ACC112 (cell line): ENCODE data around the gene TM7SF2.
"Not testable (repeated sequence)": the region's sequence is repeated elsewhere in the genome, so short reads cannot be mapped to it uniquely, and the experiment has no call there.

Source experiments
- H2AFZ ChIP-seq: fragments of 200-600 bp; sonication (generic); one replicate; pipeline ENCODE4 v1.6.0; 2017; ENCODE audit warnings: antibody characterized with exemption, low read length; ENCODE audit not compliant: unreplicated experiment
- H3K27ac ChIP-seq: fragments of 200-600 bp; sonication (generic); 2 replicates; pipeline ENCODE4 v1.5.1; 2014; ENCODE audit warnings: low read depth, mild to moderate bottlenecking, antibody characterized with exemption, low read length, moderate library complexity
- H3K27me3 ChIP-seq: fragments of 200-600 bp; sonication (generic); 2 replicates; pipeline ENCODE4 v1.6.1; 2014; ENCODE audit warnings: mild to moderate bottlenecking, antibody characterized with exemption, low read length, moderate library complexity, mixed read lengths; ENCODE audit not compliant: insufficient read depth
- H3K36me3 ChIP-seq: fragments of 200-600 bp; sonication (generic); 2 replicates; pipeline ENCODE4 v1.6.1; 2016; ENCODE audit warnings: mild to moderate bottlenecking, antibody characterized with exemption, low read length, moderate library complexity, mixed read lengths; ENCODE audit not compliant: insufficient read depth
- H3K4me1 ChIP-seq: fragments of 200-600 bp; sonication (generic); one replicate; pipeline ENCODE4 v1.6.1; 2016; ENCODE audit warnings: low read length, mixed read lengths; ENCODE audit not compliant: insufficient read depth, unreplicated experiment, control insufficient read depth
- H3K4me3 ChIP-seq: fragments of 200-600 bp; sonication (generic); 2 replicates; pipeline ENCODE4 v1.5.1; 2014; ENCODE audit warnings: mild to moderate bottlenecking, low read depth, low read length
- H3K79me2 ChIP-seq: fragments of 200-600 bp; sonication (generic); one replicate; pipeline ENCODE4 v1.6.0; 2016; ENCODE audit warnings: low read length; ENCODE audit not compliant: control insufficient read depth, unreplicated experiment, insufficient read depth

TM7SF2 gene

GRCh38 chr11:65115361-65116082, 3.9 kb downstream of the TM7SF2 start:
- Histone ChIP-seq H3K4me3 (peak overlapping the region; percentile 78; the same call in 1 of the 2 replicates), H3K27ac (no peak overlapping the region), H3K27me3 (no peaks in the 10 kb centered on the region), H3K36me3 (peaks cover 8% of the 10 kb centered on the region; the same call in 1 of the 2 replicates), H3K79me2 (peaks cover 24% of the 10 kb centered on the region), H3K4me1 (peaks cover 13% of the 10 kb centered on the region), H2AFZ (no peak overlapping the region)

GRCh38 chr11:65116370-65117205, 4.9 kb downstream of the TM7SF2 start:
- H3K27ac ChIP-seq: peak overlapping the region; percentile 65
- peaks cover 34% of the 10 kb centered on the region for H3K79me2 ChIP-seq
- H3K4me1 ChIP-seq: peaks cover 19% of the 10 kb centered on the region
- no peak overlapping the region for H2AFZ ChIP-seq
- H3K4me3 ChIP-seq: peak overlapping the region; percentile 78
- H3K36me3 ChIP-seq: peaks cover 13% of the 10 kb centered on the region; the same call in 1 of the 2 replicates
- H3K27me3 ChIP-seq: no peaks in the 10 kb centered on the region

- Histone ChIP-seq H3K79me2 (peaks cover 42% of the 10 kb centered on the region), H3K4me3 (peak within 1 kb of the TSS; percentile 78), H3K27me3 (no peaks in the 10 kb centered on the region), H3K4me1 (peaks cover 15% of the 10 kb centered on the region), H2AFZ (no peak within 1 kb of the TSS), H3K36me3 (peaks cover 13% of the 10 kb centered on the region; the same call in 1 of the 2 replicates), H3K27ac (peak within 1 kb of the TSS; percentile 65)
Measured at GRCh38 chr11:65117206-65118096, 5.8 kb downstream of the TM7SF2 start, which contains the start of gene ZNHIT2. TSS of gene ZNHIT2 (minus strand) at chr11:65117701. CDS start at chr11:65117653, 48 bp downstream.

- Histone ChIP-seq H3K4me1 (peaks cover 20% of the 10 kb centered on the region), H3K4me3 (no peak overlapping the region), H3K79me2 (peaks cover 48% of the 10 kb centered on the region)
Measured at GRCh38 chr11:65118097-65118837, 6.6 kb downstream of the TM7SF2 start.

GRCh38 chr11:65118891-65119669, 7.4 kb downstream of the TM7SF2 start:
- H3K27ac ChIP-seq, H3K4me3 ChIP-seq, H3K27me3 ChIP-seq, H2AFZ ChIP-seq: not testable (repeated sequence)
- H3K4me1 ChIP-seq: peaks cover 20% of the 10 kb centered on the region
- peaks cover 13% of the 10 kb centered on the region; the same call in 1 of the 2 replicates for H3K36me3 ChIP-seq
- peaks cover 55% of the 10 kb centered on the region for H3K79me2 ChIP-seq

More at GRCh38 chr11:65118097-65118837, 6.6 kb downstream of the TM7SF2 start:
- Histone ChIP-seq H3K36me3 (peaks cover 13% of the 10 kb centered on the region; the same call in 1 of the 2 replicates), H2AFZ (no peak overlapping the region), H3K27me3 (no peaks in the 10 kb centered on the region), H3K27ac (no peak overlapping the region)

GRCh38 chr11:65119670-65119995, 8.0 kb downstream of the TM7SF2 start:
- H3K4me1 ChIP-seq: peaks cover 20% of the 10 kb centered on the region
- no peak overlapping the region for H3K27ac ChIP-seq
- no peak overlapping the region for H3K4me3 ChIP-seq
- peaks cover 60% of the 10 kb centered on the region for H3K79me2 ChIP-seq
- H3K36me3 ChIP-seq: peaks cover 17% of the 10 kb centered on the region; the same call in 1 of the 2 replicates
- H2AFZ ChIP-seq: no peak overlapping the region
- H3K27me3 ChIP-seq: no peaks in the 10 kb centered on the region

GRCh38 chr11:65120831-65121230, 9.2 kb downstream of the TM7SF2 start:
- H3K27me3 ChIP-seq: no peaks in the 10 kb centered on the region
- H3K27ac ChIP-seq: no peak overlapping the region
- peaks cover 61% of the 10 kb centered on the region for H3K79me2 ChIP-seq
- peak overlapping the region; percentile 100 for H3K4me3 ChIP-seq
- H3K36me3 ChIP-seq: peaks cover 17% of the 10 kb centered on the region; the same call in 1 of the 2 replicates
- no peak overlapping the region for H2AFZ ChIP-seq
- H3K4me1 ChIP-seq: peaks cover 20% of the 10 kb centered on the region

- Histone ChIP-seq H3K27ac (peak overlapping the region; percentile 78), H3K79me2 (peaks cover 55% of the 10 kb centered on the region), H3K4me3 (peak overlapping the region; percentile 100), H2AFZ (no peak overlapping the region), H3K4me1 (peaks cover 15% of the 10 kb centered on the region), H3K36me3 (peaks cover 17% of the 10 kb centered on the region; the same call in 1 of the 2 replicates), H3K27me3 (no peaks in the 10 kb centered on the region)
Measured at GRCh38 chr11:65121447-65121864, 9.8 kb downstream of the TM7SF2 start.
